NAMALWA (cell line): Measurements from ENCODE around the gene SPEF1.
A peak's percentile ranks its signal among the peaks of the same experiment; 100 is the strongest.

Experiments used
- DNase-seq: peaks from one replicate; pipeline ENCODE4 v3.0.0-alpha.2; 2015; ENCODE audit warnings: low spot score

The SPEF1 gene

DNA sequence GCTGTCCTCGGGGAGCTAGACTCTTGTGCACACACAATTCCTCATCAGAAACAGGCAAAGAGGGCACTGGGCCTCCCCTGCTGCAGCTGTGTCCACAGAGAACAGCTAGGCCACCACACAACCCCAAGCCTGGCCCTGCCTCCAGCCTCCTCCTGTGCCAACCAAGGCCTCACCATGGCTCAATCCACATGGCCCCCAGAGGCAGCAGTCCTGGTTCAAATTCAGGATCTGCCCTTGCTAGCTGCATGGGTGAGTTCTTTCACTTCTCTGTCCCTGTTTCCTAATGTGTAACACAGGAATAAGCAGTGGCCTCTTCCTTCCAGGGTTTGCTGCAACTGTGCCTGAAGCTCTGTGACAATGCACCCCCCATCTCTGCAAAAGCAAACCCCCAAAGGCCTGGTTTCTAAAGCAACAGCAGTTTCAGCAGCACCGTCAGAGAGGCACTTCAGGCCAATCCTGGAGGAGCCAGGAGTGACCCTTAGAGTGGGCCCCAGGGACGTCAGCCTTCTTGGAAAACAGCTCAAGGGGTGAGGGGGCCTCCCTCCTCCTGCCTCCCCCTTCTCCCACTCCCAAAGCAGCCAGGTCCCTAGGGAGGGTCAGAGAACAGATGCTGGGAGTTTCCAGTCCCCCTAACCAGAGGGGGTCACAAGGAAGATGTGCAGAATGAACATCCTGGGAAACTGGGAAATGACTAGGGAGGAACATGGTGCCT is 15.9 kb downstream of the SPEF1 start:
- no peak for DNase-seq

DNA sequence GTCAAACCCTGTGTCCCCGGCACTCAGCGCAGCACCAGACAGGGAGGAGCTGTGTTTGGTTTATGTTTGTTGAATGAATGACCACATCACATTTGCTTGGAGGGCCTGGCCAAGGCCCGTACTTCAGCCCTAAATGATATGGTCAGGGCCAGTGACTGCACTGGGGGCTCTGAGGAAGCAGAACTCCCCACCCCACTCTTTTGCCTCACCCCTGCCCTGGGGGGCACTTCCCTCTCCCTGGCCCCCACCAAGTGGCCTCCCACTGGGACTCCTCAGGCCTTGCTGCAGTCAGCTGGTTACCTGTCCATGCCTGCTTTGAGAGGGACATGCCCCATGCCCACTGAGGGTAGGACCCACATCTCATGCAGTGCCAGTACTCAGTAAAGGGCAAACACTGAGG is 16.6 kb downstream of the SPEF1 start:
- no peak for DNase-seq

DNA sequence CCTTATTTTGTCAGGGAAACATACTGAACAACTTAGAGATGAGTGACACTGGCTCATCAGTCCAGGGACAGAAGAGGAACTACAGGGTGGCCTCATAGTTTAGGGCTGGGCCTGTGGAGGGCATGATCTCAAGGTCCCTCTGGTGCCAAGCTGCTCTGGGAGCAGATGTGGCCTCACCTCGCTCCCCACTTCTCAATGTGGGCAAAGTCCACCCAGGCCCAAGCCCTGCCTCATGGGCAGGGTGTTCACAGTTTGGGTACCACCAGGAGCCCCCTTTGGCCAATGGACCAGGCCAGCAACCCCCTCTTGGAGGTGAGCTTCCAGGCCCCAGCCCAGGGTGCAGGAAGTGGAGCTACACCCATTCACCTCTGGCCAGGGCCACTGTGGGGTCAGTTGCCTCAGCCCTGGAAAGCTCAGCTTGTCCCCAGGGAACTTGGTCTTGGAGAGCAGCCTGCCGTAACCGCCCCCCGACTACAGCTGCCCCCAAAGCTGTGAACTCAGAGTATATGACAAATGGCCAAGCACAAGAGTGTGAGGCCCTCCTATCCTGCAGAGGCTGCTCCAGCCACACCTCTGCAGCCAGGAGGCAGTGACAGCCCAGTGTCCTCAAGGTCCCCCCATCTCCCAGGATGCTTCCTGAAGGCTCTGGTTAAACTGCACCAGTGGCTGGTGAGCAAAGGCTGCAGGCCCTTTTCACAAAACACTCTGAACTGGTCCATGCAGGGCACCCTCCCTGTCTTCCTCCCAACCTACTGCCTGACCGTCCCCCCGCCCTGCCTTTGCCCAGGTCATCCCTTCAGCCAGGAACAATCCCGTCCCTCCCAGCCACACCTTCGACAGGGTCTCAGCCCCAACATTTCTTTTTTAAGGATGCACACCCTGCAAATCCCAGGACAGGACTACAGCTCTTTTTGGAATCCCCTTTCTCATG is 17.3 kb downstream of the SPEF1 start:
- no peak for DNase-seq

DNA sequence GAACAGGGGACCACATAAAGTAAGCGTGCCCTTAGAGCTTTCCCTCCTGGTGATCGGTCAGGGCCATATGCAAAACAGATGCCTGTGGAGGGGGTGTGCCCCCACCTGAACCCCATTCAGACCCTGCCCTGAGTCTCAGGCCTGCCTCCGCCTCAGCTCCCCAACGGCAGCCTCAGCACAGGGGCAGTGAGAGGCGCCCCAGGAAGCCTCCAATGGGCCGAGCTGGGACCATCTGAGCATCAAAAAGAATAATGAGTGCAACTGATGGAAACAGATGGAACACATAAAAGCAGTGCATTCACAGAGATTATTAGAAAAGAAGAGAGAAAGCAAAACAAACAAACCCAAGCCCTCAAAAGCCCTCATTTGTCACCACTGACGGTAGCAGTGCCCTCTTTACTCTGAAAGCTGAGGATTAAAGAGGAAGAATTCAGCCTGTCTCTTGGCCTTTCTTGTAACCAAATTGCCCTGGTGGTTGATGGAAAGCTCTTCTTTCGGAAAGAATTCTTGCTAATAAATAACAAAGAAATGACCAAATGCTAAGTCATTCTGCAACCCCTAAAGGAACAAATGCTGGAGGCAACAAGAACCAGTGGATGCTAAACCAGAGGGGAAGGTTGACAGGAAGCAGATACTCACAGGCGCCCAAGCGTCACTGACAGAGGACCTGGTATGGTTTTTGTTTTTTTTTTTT is 20.4 kb downstream of the SPEF1 start:
- DNase-seq: no peak

DNA sequence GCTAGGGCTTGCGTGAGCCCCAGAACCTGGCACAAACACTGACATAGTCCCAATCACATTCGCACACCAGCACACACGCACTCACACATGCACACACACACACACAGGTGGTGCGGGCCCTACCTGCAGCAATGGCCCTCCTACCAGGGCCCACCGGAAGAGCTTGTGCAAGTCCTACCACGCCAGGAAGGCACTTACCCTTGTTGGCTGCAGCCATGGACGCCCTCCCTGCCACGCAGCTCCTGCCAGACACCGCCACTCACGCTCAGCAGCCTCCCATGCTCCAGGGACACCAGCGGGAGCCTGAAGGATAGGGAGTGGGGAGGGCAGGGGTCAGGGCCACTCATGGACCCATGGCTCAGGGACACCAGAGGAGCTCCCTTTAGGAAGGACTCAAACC is 21.4 kb downstream of the SPEF1 start:
- no peak for DNase-seq

DNA sequence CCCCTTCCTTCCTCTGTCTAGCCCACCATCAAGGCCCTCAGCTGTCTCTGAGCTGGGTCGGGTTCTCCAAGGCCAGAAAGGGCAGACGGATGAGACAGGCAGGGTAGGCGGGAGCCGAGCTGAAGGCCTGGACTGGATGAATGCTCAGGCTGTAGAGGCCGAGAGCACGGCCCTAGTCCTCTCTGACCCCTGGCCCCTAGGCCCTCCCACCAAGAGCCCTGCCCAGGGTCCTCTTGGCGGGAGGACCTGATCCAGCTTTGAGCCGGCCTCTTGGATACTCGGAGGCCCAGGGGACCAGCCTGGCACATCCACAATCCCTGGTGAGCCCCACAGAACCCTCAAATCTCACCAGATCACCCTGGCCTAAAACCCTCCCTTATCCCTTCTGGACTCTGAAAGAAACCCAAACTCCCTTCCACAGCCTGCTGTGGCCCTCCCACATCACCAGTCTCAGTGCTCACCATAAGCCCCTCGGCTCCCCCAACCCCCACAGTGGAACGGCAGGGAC is 21.9 kb downstream of the SPEF1 start:
- no peak for DNase-seq

DNA sequence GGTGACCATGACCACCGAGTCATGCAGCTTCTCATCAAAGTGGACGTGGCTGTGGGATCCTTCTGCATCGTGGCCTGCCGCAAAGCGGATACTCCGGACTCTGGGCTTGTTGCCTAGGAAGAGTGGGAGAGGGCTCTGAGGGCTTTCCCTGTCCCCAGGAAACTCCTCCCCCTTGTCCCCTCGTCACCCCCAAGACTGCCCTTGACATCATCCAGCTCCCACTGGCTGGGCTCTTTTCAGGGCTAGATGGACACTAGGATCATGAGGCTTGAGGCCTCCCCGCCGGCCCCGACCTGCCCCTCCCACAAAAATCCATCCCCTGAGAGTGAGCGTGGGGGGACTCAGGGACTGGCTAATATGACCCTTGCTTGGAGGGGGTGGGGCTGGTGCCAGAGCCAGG is 22.7 kb downstream of the SPEF1 start:
- DNase-seq: no peak

DNA sequence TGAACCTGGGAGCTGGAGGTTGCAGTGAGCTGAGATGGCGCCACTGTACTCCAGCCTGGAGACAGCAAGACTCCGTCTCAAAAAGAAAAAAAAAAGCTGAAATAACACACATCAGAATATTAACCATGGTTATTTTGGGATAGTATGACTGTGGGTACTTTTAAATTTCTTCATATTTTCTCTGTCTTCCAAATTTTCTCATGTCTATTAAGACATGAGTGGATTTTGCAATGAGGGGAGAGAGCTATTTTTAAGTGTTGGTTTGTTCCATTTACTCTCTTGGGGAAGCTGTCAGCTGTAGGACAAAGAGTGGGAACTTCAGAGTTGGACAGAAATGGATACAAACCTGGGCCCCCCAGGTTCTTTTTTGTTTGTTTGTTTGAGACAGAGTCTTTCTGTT is 24.0 kb downstream of the SPEF1 start:
- no peak for DNase-seq

DNA sequence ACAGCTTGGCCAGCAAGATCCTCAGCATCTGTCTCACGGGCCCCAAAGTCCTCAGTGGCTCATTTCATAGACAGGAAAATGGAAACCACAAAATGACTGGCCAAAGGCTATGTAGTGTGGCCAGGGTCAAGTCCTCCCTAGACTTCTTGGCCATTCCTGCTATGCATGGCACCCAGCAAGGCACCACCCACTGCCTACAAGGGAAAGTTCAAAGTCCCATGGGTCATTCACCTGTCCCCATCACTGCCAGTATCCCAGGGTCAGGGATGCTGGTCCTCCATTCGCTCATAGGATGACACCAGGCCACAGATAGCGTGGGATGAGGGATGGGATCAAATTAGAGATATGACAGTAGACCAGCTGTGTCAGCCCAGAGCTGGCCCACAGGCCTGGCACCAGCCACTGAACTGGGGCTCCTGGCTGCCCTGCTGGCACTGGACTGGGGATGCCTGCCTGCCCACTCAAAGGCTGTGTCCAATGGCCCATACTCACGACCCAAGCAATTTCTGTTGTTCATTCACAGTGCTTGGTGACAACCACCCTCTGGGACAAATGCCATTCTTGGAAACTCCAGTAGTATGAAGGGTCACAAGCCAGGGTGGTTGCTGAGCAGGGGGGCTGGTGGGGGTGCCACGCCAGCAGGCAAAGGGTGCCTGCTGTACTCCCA is 25.3 kb downstream of the SPEF1 start:
- no peak for DNase-seq

DNA sequence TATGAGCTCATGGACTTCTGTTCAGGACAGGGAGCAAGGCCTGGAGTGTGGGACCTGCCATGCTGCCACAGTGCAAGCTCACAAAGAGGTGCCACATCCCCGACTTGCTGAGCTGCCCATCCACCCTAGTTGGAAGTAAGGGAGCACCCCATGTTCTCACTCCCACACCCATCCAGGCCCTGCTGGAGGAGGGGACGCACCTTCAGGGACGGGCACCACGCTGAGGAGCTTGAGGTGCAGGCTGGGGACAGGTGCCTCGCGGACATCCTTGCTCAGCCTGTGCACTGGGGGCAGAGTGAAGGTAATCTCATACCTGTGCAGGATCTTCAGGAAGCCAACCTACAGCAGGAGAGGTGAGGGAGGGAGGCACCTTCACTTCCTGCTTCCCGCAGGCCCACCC is 26.0 kb downstream of the SPEF1 start:
- no peak for DNase-seq

DNA sequence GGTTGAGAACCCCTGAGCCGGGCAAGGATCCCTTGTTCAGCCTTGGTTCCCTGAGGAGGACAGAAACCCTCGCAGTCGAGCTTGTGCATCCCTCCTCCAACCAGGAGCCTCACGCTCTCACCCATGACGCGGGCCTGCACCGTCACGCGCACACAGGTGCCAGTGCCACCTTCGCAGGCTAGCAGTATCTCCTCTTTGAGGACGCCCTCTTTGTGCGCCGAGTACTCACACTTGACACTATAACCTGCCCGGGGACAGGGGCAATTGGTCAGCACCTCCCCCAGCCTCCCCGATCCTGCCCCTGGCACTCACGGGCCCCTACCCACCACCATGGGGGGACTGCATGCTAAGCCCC is 27.0 kb downstream of the SPEF1 start:
- no peak for DNase-seq

DNA sequence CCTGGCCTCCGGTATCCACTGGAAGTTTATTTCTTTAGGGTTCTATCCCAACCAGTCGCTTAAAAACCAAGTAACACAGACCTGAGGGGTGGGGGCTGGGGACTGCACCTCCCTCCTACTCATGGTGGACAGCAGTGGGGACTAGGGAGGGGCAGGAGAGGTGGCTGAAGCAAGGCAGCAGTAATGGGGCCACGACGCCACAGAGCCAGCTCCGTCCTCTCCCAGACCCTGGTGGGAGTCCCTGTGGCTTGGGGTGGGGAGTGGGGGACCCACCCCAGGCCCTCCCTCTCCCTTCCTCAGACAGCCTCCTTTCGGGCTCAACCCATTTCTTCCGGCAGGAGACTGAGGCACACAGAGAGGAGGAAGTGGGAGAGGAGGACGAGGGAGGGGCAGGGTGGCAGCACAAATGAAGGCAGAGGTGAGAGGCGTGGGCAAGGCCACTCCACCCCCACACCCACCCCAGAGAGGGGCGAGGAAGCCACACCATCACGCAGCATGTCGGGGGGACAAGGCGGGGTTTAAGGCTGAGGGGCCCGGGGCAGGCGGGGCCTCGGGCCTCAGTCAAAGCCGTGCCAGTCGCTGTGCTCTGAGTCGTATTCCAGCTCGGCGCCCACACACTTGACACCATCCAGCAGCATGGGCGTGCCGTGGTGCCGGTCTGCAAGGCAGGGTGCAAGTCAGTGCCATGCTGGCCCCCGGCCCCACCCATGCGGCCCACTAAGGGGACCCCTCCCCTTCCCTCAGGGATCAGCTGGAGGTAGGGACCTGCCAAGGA is 27.6 kb downstream of the SPEF1 start:
- DNase-seq: no peak

DNA sequence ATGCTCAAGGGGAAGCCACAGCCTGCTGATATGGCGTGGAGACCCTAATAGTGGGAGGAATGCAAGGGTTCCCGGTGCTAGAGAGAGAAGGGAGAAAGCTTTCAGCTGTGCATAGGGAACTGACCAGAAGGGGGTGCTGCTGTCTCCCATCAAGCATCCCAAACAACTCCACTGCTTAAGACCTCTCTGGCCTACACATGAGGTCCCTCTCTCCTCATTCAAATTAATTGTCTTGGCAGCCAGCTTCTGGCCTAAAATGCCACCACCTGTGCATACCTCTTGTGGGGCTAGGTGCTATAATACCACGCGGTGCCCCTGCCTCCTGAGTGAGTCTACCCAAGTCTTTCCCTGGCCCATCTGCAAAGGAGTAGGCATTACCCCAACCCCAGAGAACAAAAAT is 28.1 kb downstream of the SPEF1 start:
- peak; percentile 69 for DNase-seq

DNA sequence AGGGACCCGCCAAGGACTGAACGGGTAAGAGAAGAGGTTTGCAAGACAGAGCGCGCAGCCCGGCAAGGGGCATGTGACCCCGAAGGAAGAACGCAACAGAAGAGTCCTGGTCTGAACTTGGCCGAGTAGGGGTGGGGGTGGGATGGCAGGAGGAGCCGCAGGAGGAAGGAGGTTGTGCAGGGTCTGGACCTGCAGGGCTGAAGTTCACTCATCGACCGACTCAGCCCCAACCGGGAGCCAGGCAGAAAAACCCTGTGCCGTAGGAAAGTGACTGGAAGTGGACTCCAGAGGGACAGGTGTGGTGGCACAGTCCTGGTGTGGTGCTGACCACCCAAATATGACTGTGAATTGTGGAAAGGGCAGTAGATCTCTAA is 28.9 kb downstream of the SPEF1 start:
- DNase-seq: no peak

DNA sequence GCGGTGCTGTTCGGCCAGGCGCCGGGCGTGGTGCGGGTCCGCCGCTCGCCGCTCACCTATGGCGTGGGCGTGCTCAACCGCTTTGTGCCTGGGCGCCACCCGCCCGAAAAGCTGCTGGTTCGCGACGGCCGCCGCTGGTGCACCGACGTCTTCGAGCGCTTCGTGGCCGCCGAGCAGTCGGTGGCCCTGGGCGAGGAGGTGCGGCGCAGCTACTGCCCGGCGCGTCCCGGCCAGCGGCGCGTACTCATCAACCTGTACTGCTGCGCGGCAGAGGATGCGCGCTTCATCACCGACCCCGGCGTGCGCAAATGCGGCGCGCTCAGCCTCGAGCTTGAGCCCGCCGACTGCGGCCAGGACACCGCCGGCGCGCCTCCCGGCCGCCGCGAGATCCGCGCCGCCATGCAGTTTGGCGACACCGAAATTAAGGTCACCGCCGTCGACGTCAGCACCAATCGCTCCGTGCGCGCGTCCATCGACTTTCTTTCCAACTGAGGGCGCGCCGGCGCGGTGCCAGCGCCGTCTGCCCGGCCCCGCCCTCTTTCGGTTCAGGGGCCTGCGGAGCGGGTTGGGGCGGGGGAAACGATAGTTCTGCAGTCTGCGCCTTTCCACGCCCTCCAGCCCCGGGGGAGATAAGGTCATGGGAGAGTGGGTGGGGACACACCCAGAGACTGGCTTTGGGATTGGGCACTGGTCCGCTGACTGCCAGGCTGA is 29.4 kb downstream of the SPEF1 start:
- DNase-seq: no peak

DNA sequence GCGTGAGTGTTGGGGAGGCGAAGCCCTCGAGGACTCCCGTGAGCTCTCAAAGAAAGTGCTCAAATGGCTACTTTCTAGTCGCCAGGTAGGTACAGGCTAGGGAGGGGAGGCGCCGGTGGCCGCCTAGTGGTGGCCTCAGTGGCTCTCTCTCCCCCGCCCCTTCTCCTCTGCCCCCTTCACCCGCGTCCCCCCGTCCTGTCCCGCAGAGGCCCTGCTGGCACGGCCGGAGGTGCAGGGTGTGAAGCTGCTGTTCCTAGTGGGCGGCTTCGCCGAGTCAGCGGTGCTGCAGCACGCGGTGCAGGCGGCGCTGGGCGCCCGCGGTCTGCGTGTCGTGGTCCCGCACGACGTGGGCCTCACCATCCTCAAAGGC is 30.0 kb downstream of the SPEF1 start:
- no peak for DNase-seq

DNA sequence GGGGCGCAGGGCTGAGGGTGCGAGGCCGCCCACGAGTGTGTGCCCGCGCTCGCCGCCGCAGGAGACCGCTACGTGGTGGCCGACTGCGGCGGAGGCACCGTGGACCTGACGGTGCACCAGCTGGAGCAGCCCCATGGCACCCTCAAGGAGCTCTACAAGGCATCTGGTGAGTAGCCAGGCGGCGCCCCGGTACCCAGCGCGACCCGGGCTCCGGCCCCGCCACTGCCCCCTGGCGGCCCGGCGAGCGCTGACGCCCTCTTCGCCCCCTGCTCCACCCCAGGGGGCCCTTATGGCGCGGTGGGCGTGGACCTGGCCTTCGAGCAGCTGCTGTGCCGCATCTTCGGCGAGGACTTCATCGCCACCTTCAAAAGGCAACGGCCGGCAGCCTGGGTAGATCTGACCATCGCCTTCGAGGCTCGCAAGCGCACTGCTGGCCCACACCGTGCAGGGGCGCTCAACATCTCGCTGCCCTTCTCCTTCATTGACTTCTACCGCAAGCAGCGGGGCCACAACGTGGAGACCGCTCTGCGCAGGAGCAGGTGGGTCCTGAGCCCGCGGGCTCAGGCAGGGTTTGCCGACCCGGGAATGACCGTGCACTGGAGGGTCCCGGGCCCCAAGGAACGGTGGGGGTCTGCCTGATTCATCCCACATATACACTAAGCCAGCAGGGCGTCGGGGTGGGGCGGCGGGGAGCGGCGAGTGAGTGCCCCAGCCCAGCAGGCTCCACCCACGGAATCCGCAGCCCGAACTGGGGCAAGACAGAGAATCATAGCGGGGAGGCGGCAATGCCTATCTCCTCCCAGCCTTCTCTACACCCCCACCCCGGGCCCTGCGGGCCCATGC is 31.3 kb downstream of the SPEF1 start:
- DNase-seq: no peak

DNA sequence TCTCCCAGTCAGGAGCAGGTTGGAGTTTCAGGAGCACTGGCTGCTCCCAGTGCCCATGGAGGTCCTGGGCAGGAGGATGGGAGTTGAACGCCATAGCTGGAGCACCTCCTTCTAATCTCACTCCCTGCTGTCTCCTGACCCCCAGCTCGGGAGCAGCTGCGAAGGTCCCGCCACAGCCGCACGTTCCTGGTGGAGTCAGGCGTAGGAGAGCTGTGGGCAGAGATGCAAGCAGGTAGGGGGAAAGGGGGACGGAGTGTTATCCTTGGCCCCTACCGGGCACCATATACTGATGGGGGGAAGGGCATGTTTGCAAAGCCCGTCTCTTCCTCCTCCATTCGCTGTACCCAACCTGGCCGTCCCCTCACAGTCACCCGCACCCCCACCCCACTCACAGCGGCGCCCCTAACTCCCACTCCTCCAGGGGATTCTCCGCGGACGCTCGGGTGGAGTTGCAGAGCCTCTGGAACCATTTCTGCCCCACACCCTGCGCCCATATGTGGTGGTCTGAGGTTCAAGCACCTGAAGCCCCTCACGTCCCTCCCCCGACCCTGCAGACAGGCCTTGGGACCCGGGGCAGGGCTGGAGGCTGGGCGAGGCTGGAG is 32.1 kb downstream of the SPEF1 start:
- DNase-seq: no peak

DNA sequence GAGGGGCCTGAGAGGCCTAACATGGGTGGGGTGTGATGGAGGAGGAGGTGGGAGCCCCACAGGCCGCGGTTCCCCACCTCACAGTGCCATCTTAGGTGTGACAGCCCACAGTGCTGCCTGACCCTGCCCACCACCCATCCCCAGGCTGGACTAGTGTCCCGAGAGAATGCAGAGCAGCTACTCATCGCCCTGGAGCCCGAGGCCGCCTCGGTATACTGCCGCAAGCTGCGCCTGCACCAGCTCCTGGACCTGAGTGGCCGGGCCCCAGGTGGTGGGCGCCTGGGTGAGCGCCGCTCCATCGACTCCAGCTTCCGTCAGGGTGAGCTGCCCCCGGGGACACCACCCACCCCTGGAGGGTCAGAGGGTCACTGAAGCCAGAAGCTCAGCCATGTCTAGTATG is 33.2 kb downstream of the SPEF1 start:
- DNase-seq: no peak

DNA sequence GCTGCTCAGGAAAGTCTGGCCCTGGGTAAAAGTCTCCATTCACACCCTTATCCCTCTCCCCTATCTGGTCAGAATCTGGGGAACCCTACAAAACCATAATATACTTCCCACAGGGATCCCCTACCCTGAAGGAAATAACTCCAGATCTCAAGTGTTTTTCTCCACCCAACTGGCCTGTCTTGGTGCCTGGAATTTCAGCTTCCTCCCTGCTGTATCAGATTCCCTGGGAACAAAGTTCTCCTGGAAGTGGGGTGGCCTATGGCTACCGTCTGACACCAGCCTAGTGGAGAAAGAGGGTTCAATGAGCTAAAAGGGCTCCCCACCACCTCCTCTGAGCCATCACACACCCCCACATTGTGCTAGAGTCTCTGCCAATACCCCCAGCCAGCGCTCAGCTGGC is 33.8 kb downstream of the SPEF1 start:
- no peak for DNase-seq
